NB4 (cell line): Measurements from ENCODE around the gene ANP32B.

Source experiments
- DNase-seq: peaks from one replicate; pipeline ENCODE4 v3.0.0; 2010; ENCODE audit warnings: low read depth
- H3K4me3 ChIP-seq: one replicate; pipeline ENCODE4 v1.5.1; 2011; ENCODE audit warnings: mild to moderate bottlenecking, low read depth, low read length, moderate library complexity
- MAX ChIP-seq: IDR thresholded peaks from 2 replicates; pipeline ENCODE4 v1.6.1; 2011; ENCODE audit warnings: low read depth, low read length
- MYC ChIP-seq: IDR thresholded peaks from 2 replicates; pipeline ENCODE4 v1.6.1; 2011; ENCODE audit warnings: low read depth, low read length
- POLR2A ChIP-seq: IDR thresholded peaks from 2 replicates; pipeline ENCODE4 v1.6.1; 2011; ENCODE audit warnings: mild to moderate bottlenecking; ENCODE audit not compliant: insufficient read length; ENCODE audit errors: extremely low read depth
- TF ChIP-seq, protein P1 (sequence below): IDR thresholded peaks from one replicate; pipeline ENCODE4 v1.5.1; 2012; ENCODE audit warnings: low read depth, low read length

The ANP32B gene

GRCh38 chr9:97980479-97980803, 2.7 kb upstream of the ANP32B start:
- TF ChIP-seq POLR2A (no peak), MAX (no peak), MYC (no peak)
- TF ChIP-seq, protein P1, sequence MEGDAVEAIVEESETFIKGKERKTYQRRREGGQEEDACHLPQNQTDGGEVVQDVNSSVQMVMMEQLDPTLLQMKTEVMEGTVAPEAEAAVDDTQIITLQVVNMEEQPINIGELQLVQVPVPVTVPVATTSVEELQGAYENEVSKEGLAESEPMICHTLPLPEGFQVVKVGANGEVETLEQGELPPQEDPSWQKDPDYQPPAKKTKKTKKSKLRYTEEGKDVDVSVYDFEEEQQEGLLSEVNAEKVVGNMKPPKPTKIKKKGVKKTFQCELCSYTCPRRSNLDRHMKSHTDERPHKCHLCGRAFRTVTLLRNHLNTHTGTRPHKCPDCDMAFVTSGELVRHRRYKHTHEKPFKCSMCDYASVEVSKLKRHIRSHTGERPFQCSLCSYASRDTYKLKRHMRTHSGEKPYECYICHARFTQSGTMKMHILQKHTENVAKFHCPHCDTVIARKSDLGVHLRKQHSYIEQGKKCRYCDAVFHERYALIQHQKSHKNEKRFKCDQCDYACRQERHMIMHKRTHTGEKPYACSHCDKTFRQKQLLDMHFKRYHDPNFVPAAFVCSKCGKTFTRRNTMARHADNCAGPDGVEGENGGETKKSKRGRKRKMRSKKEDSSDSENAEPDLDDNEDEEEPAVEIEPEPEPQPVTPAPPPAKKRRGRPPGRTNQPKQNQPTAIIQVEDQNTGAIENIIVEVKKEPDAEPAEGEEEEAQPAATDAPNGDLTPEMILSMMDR, result no peak
- H3K4me3 ChIP-seq, result no peak overlapping the region
- no peak for DNase-seq

- peak; percentile 19 for DNase-seq
- TF ChIP-seq, protein P1, result no peak
- no peak for TF ChIP-seq MYC
- no peak for TF ChIP-seq POLR2A
- TF ChIP-seq MAX, result no peak
- H3K4me3 ChIP-seq, result no peak overlapping the region
Measured at GRCh38 chr9:97980918-97981845, 2.0 kb upstream of the ANP32B start.

DNA sequence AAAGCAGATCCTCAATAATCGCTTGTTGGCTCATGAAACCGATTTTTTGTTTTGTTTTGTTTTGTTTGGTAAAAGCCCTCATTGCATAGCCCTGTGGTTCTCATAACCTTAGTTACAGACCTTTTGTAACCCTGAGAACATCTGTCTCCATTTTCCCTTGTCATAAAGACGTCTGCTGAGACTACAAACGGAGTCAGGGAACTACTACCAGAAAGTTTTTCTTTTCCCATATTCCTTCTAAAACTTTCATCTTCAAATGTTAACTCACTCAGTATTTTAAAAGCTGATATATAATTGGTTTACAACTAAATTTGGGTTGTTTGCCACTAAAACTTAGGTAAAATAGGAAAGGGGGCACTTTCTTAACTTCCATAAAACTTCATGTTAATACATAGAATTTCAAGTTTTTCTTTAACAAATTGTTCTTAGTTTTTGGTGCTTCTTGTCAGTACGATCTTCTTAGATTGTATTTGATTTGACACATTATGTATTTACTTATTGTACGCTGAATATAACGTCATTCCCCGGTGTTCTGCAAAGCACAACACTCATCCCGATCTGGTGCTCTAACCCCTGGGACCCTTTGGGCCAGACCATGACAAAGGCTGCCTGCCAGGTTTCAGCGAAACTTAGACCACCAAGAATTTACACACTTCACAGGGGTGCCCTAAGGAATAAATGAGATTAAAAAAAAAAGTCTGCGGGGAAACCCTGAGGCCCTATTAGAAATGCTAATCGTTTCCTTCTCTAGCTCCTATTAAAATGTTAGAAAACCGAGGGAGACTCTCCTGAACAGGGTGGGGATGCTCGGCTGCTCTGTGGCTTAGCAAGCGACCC, 1.1 kb upstream of the ANP32B start:
- peak; percentile 39 for DNase-seq
- TF ChIP-seq MAX (no peak), POLR2A (no peak), MYC (no peak)
- TF ChIP-seq, protein P1, result no peak
- peak overlapping the region; percentile 71 for H3K4me3 ChIP-seq

GRCh38 chr9:97983589-97984187, 547 bp downstream of the ANP32B start:
- peak; percentile 62 for DNase-seq
- peak overlapping the region; percentile 72 for H3K4me3 ChIP-seq
- TF ChIP-seq POLR2A, result no peak
- no peak for TF ChIP-seq MAX

GRCh38 chr9:97984188-97985057, 1.3 kb downstream of the ANP32B start:
- TF ChIP-seq MYC, result peak; percentile 87
- no peak for TF ChIP-seq POLR2A
- TF ChIP-seq MAX, result peak; percentile 81
- peak; percentile 86 for DNase-seq

More at GRCh38 chr9:97984188-97985057, 1.3 kb downstream of the ANP32B start:
- H3K4me3 ChIP-seq, result peak overlapping the region; percentile 90
